HCT116 (cell line): ENCODE results near the gene ASMTL. TPM values are rescaled to one million over a fixed set of nuclear protein-coding genes. Genes with fewer than 3 reads are reported as not detected.

Experiments
- ATAC-seq: fragments of 200-7000 bp; cut with Tn5 transposase; 2 replicates; pipeline ENCODE4 v1.9.1; 2020; ENCODE audit warnings: mild to moderate bottlenecking, moderate library complexity
- BruUV-seq: library from RNA; stranded (reverse); fragments of 400-500 nt; replicated peaks from 2 replicates; lab custom pipeline; 2021; lab: Mats Ljungman, UMichigan
- CTCF ChIA-PET: fragments of 300-600 bp; sonication (Branson Sonifier 250); formaldehyde crosslinking; loops from one replicate; lab custom pipeline; 2021; ENCODE audit warnings: antibody characterized with exemption; lab: Charles Lee
- POLR2A ChIA-PET: fragments of 300-600, 350-600 bp; sonication (Branson Sonifier 250); formaldehyde crosslinking; loops from one replicate; lab custom pipeline; 2021; ENCODE audit warnings: antibody characterized with exemption; lab: Charles Lee
- RAD21 ChIA-PET, 2 experiments: fragments of 300-600 bp; sonication (Branson Sonifier 250); formaldehyde crosslinking; loops; one replicate each; lab custom pipeline; 2023; ENCODE audit warnings: low total read pairs in 2 of 2; ENCODE audit not compliant: uncharacterized antibody in 2 of 2, unreplicated experiment in 2 of 2, low non-redundant PET in 1 of 2; lab: Charles Lee
- DNase-seq: peaks from one replicate; pipeline ENCODE4 v3.0.0-alpha.2; 2010; ENCODE audit warnings: low read depth, low spot score
- H2AFZ ChIP-seq: fragments of 200-600 bp; shearing (Covaris generic), sonication (generic); 2 replicates; pipeline ENCODE4 v1.6.1; 2017; ENCODE audit warnings: low read depth, mixed run types, mixed read lengths, antibody characterized with exemption, low read length; ENCODE audit not compliant: poor library complexity, severe bottlenecking
- H3K27ac ChIP-seq: 2 replicates; pipeline ENCODE4 v1.5.1; 2012; ENCODE audit warnings: low read depth, low read length
- H3K27me3 ChIP-seq: fragments of 200-600 bp; sonication (generic); 2 replicates; pipeline ENCODE4 v1.6.1; 2016; ENCODE audit warnings: mixed run types, low read length, mixed read lengths; ENCODE audit not compliant: insufficient read depth
- H3K36me3 ChIP-seq, 2 experiments: fragments of 200-500 bp in 1 of 2; fragments of 200-600 bp in 1 of 2; sonication (Bioruptor generic) in 1 of 2; sonication (generic) in 1 of 2; 2 replicates each; pipeline versions ENCODE4 v1.5.1 to v1.6.1; 2014 to 2016; ENCODE audit warnings: low read length in 2 of 2, inconsistent platforms in 1 of 2, mixed read lengths in 1 of 2, mixed run types in 1 of 2; ENCODE audit not compliant: insufficient read depth in 2 of 2, control insufficient read depth in 1 of 2
- H3K4me1 ChIP-seq, 2 experiments: fragments of 200-600 bp in 1 of 2; sonication (generic) in 1 of 2; 2 replicates each; pipeline versions ENCODE4 v1.5.1 to v1.6.1; 2012 to 2017; ENCODE audit warnings: low read length in 2 of 2, inconsistent platforms in 1 of 2, mild to moderate bottlenecking in 1 of 2, mixed read lengths in 1 of 2, mixed run types in 1 of 2, moderate library complexity in 1 of 2; ENCODE audit not compliant: insufficient read depth in 2 of 2, control insufficient read depth in 1 of 2
- H3K4me2 ChIP-seq: fragments of 200-600 bp; sonication (generic); 2 replicates; pipeline ENCODE4 v1.6.1; 2017; ENCODE audit warnings: mixed run types, low read length, mixed read lengths
- H3K4me3 ChIP-seq, 2 experiments: fragments of 200-600 bp in 1 of 2; sonication (generic) in 1 of 2; replicated peaks in 1 of 2; 2 replicates each; pipeline ENCODE4 v1.5.1; 2011 to 2016; ENCODE audit warnings: low read length in 2 of 2, control low read depth in 1 of 2, low read depth in 1 of 2, mild to moderate bottlenecking in 1 of 2, mixed read lengths in 1 of 2, mixed run types in 1 of 2
- H3K79me2 ChIP-seq: fragments of 200-600 bp; sonication (generic); 2 replicates; pipeline ENCODE4 v1.6.1; 2017; ENCODE audit warnings: mild to moderate bottlenecking, mixed run types, low read length, moderate library complexity, mixed read lengths; ENCODE audit not compliant: insufficient read depth
- H3K9ac ChIP-seq: fragments of 200-600 bp; sonication (generic); 2 replicates; pipeline ENCODE4 v1.6.1; 2016; ENCODE audit warnings: low read length, mixed read lengths
- H3K9me2 ChIP-seq: fragments of 200-600 bp; sonication (generic), shearing (Covaris generic); 2 replicates; pipeline ENCODE4 v1.6.1; 2017; ENCODE audit warnings: mixed run types, mild to moderate bottlenecking, moderate library complexity; ENCODE audit not compliant: insufficient read depth
- H3K9me3 ChIP-seq, 2 experiments: fragments of 200-500 bp in 1 of 2; fragments of 200-600 bp in 1 of 2; sonication (Bioruptor generic) in 1 of 2; sonication (generic) in 1 of 2; 2 replicates each; pipeline ENCODE4 v1.6.1; 2014 to 2017; ENCODE audit warnings: low read length in 2 of 2, mixed read lengths in 2 of 2, inconsistent platforms in 1 of 2, low read depth in 1 of 2, mild to moderate bottlenecking in 1 of 2, mixed run types in 1 of 2, moderate library complexity in 1 of 2; ENCODE audit not compliant: control insufficient read depth in 1 of 2, insufficient read depth in 1 of 2
- H4K20me1 ChIP-seq: fragments of 200-600 bp; sonication (generic), shearing (Covaris generic); 2 replicates; pipeline ENCODE4 v1.6.1; 2017; ENCODE audit warnings: mixed run types, mild to moderate bottlenecking, moderate library complexity; ENCODE audit not compliant: insufficient read depth
- ATF3 ChIP-seq: IDR thresholded peaks from 2 replicates; pipeline ENCODE4 v1.6.1; 2012
- CTCF ChIP-seq, 3 experiments: fragments of 200-600 bp in 1 of 3; sonication (generic) in 1 of 3; IDR thresholded peaks in 2 of 3; conservative IDR thresholded peaks in 1 of 3; 2 replicates each; pipeline ENCODE4 v1.5.1; 2012 to 2017; ENCODE audit warnings: low read depth in 2 of 3, low read length in 2 of 3, antibody characterized with exemption in 1 of 3, borderline replicate concordance in 1 of 3, control low read depth in 1 of 3, mild to moderate bottlenecking in 1 of 3, mixed read lengths in 1 of 3, mixed run types in 1 of 3, moderate library complexity in 1 of 3; ENCODE audit not compliant: insufficient read depth in 1 of 3
- EGR1 ChIP-seq: IDR thresholded peaks from 2 replicates; pipeline ENCODE4 v1.6.1; 2012; ENCODE audit warnings: low read depth
- EZH2phosphoT487 ChIP-seq: fragments of 200-600 bp; IDR thresholded peaks from 2 replicates; pipeline ENCODE4 v1.6.1; 2018; ENCODE audit warnings: antibody characterized with exemption, borderline replicate concordance
- MAX ChIP-seq: IDR thresholded peaks from 2 replicates; pipeline ENCODE4 v1.6.1; 2012
- POLR2A ChIP-seq: IDR thresholded peaks from 2 replicates; pipeline ENCODE4 v1.7.0; 2011; ENCODE audit warnings: borderline replicate concordance; ENCODE audit not compliant: insufficient read depth, insufficient read length; ENCODE audit errors: extremely low read depth
- POLR2AphosphoS5 ChIP-seq: IDR thresholded peaks from 2 replicates; pipeline ENCODE4 v1.6.1; 2011; ENCODE audit warnings: mild to moderate bottlenecking, low read depth, low read length, moderate library complexity
- RAD21 ChIP-seq: IDR thresholded peaks from 2 replicates; pipeline ENCODE4 v1.6.1; 2012; ENCODE audit warnings: low read depth, mild to moderate bottlenecking
- SIN3A ChIP-seq: IDR thresholded peaks from 2 replicates; pipeline ENCODE4 v1.6.1; 2012; ENCODE audit warnings: low read depth
- SP1 ChIP-seq: IDR thresholded peaks from 2 replicates; pipeline ENCODE4 v1.6.1; 2012; ENCODE audit warnings: low read depth
- SRF ChIP-seq: IDR thresholded peaks from 2 replicates; pipeline ENCODE4 v1.6.1; 2012; ENCODE audit warnings: low read depth
- TCF7L2 ChIP-seq: IDR thresholded peaks from 2 replicates; pipeline ENCODE4 v1.7.0; 2011; ENCODE audit warnings: borderline replicate concordance, inconsistent platforms; ENCODE audit not compliant: insufficient read depth, insufficient read length; ENCODE audit errors: extremely low read depth
- ZBTB33 ChIP-seq: IDR thresholded peaks from 2 replicates; pipeline ENCODE4 v1.6.1; 2011; ENCODE audit warnings: mild to moderate bottlenecking, low read length, moderate library complexity; ENCODE audit not compliant: insufficient replicate concordance; ENCODE audit errors: extremely low read depth
- ZFX ChIP-seq: fragments of 450-650 bp; IDR thresholded peaks from 2 replicates; pipeline ENCODE4 v1.6.1; 2017
- ZNF274 ChIP-seq: fragments of 200-500 bp; sonication (Bioruptor generic); IDR thresholded peaks from 2 replicates; pipeline ENCODE4 v1.6.1; 2014; ENCODE audit warnings: mild to moderate bottlenecking, low read depth, low read length, inconsistent platforms
- intact Hi-C: fragments of 100-400 bp; cut with micrococcal nuclease; formaldehyde crosslinking; loops from 2 replicates; pipeline ENCODE4 v1.10.0; 2022
- total RNA-seq: library from RNA; stranded (reverse); gene quantifications from one replicate; pipeline ENCODE4 v1.2.1, GENCODE V29; 2021; ENCODE audit not compliant: unreplicated experiment

The ASMTL gene
- total RNA-seq, 1 experiment from 2014 or later: 59.6 TPM

GRCh38 chrX:1420371-1420770 lies 32.3 kb downstream of the ASMTL start:
- Histone ChIP-seq H3K27me3 (no peaks in the 10 kb centered on the region), H4K20me1 (no peaks in the 10 kb centered on the region), H3K36me3 (peaks cover 0 to 30% of the 10 kb centered on the region in 2 experiments; a peak in 2 of 4 replicates), H3K79me2 (no peaks in the 10 kb centered on the region), H3K4me2 (no peak overlapping the region), H3K4me1 (no peaks in the 10 kb centered on the region), H3K9me3 (peaks cover 0 to 5% of the 10 kb centered on the region in 2 experiments; a peak in 1 of 4 replicates), H3K9me2 (no peaks in the 10 kb centered on the region), H3K4me3 (no peak overlapping the region), H3K9ac (no peak overlapping the region), H2AFZ (no peak overlapping the region), H3K27ac (no peak overlapping the region)
- ATAC-seq: no peak
- TF ChIP-seq SP1 (no peak), EGR1 (no peak), MAX (no peak), ZNF274 (no peak)
- intact Hi-C loops: no loop called here
- ChIA-PET CTCF (no interaction called here), POLR2A (no interaction called here), RAD21 (no interaction called here)
- BruUV-seq: no TSS peak
- no peak for DNase-seq

- Histone ChIP-seq H3K4me2 (no peak overlapping the region), H3K9me2 (no peaks in the 10 kb centered on the region), H3K4me1 (no peaks in the 10 kb centered on the region), H3K9ac (no peak overlapping the region), H3K4me3 (no peak overlapping the region), H3K9me3 (peaks cover 0 to 5% of the 10 kb centered on the region in 2 experiments; a peak in 1 of 4 replicates), H3K27ac (no peak overlapping the region), H4K20me1 (no peaks in the 10 kb centered on the region), H3K79me2 (no peaks in the 10 kb centered on the region), H2AFZ (no peak overlapping the region), H3K27me3 (no peaks in the 10 kb centered on the region), H3K36me3 (peaks cover 0 to 23% of the 10 kb centered on the region in 2 experiments; a peak in 2 of 4 replicates)
- intact Hi-C loops: no loop called here
- ChIA-PET RAD21 (no interaction called here), CTCF (no interaction called here), POLR2A (no interaction called here)
- DNase-seq: no peak
- ATAC-seq: peak; percentile 12; the same call in 1 of the 2 replicates
- TSS peak; percentile 47 for BruUV-seq
- TF ChIP-seq SRF (no peak), POLR2A (no peak), ATF3 (no peak), TCF7L2 (no peak), POLR2AphosphoS5 (no peak), EZH2phosphoT487 (no peak), RAD21 (no peak), SIN3A (no peak), ZFX (no peak), SP1 (no peak), ZBTB33 (no peak), MAX (no peak), CTCF (IDR thresholded peaks at IDR 0.05 in 2 of 3, conservative IDR thresholded peaks at IDR 0.05 in 1 of 3; ENCODE audit: borderline replicate concordance in 1 of 3, insufficient read depth in 1 of 3, low read depth in 2 of 3, low read length in 2 of 3) (no peak)
Measured at GRCh38 chrX:1419545-1420355, 33.0 kb downstream of the ASMTL start.
